ENCODE results near the gene OGDH.
"Not testable (repeated sequence)": the region's sequence is repeated elsewhere in the genome, so short reads cannot be mapped to it uniquely, and the experiment has no call there.

OGDH gene

GRCh38 chr7:44580945-44581878 lies 25.2 kb upstream of the OGDH start:
- peak; percentile 47 for DNase-seq (ENCODE audit: low spot score)

DNA sequence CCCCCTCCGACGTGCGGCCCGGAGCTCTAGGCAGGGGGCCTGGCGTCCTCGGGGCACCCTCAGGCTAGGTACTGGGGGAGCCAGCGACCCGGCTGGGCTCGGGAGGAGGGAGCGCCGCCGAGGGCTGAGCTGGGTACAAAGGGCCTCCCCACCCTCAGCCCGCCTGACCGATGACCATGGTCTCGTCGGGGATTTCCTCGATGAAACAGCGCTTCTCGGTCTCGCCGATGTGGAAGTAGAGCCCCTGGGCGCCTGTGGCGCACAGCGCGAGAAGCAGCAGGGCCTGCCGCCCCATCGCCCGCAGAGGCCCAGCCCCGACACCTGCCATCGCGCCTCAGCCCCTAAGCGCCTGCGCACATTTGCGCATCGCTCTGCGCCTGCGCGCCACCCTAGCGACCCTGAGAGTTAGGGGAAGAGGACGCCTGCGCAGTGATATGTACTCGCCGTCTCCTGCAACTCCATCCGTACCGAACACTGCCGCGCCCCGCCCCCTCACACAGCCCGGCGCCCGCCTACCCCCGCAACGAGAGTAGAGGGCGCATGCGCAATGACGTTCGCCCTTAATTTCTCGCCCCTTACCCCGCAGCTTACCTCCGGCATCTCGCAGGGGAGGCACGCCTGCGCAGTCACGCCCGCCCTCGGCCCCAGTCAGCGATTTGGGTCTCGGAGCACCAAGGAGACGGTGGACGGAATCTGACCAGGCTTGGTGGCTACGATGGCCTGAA lies 24.4 kb upstream of the OGDH start, which contains the start of gene TMED4:
TSS of gene TMED4 (minus strand) at position 353 of the 725 bp plus-strand sequence. CDS start at position 328, 25 bp downstream.
- peak; percentile 100 for DNase-seq (ENCODE audit: low spot score)

DNA sequence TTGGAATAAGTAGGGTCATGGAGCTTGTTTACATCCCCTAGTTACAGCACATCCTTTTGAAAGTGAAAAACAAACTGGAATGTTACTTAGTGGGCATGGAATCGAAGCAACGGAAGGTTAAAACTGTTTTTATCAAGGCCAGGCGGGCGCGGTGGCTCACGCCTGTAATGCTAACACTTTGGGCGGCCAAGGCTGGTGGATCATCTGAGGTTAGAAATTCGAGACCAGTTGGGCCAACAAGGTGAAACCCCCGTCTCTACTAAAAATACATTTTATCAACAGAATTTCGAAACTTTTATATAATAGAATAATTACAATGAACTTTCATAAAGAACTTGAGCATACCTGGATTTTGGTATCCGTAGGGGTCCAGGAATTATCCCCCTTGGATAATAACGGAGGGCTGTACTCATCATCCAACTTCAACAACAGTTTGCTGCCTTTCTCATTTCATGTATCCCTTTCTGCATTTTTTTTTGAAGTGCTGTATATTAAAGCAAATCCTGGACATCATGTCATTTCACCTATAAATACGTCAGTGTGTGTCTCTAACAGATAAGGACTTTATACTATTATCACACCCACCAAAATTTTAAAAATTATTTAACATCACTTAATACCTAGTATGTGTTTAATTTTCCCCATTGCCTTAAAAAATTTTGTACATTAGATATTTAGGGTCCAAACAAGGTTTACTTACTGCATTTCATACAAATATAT lies 23.1 kb upstream of the OGDH start:
- DNase-seq (ENCODE audit: low spot score) = no peak

GRCh38 chr7:44587843-44588711 lies 18.4 kb upstream of the OGDH start:
- peak; percentile 69 for DNase-seq (ENCODE audit: low spot score)

- no peak for DNase-seq (ENCODE audit: low spot score)
Observed at GRCh38 chr7:44590910-44591309, 15.5 kb upstream of the OGDH start.

- no peak for DNase-seq (ENCODE audit: low spot score)
Observed at GRCh38 chr7:44595934-44596635, 10.3 kb upstream of the OGDH start.

GRCh38 chr7:44597181-44597580 lies 9.2 kb upstream of the OGDH start:
- not testable (repeated sequence) for DNase-seq (ENCODE audit: low spot score)

- DNase-seq (ENCODE audit: low spot score) = no peak
Observed at GRCh38 chr7:44599222-44599621, 7.2 kb upstream of the OGDH start.

GRCh38 chr7:44602576-44602910 lies 3.9 kb upstream of the OGDH start:
- no peak for DNase-seq (ENCODE audit: low spot score)

- DNase-seq (ENCODE audit: low spot score) = no peak
Observed at GRCh38 chr7:44603193-44603592, 3.2 kb upstream of the OGDH start.

DNA sequence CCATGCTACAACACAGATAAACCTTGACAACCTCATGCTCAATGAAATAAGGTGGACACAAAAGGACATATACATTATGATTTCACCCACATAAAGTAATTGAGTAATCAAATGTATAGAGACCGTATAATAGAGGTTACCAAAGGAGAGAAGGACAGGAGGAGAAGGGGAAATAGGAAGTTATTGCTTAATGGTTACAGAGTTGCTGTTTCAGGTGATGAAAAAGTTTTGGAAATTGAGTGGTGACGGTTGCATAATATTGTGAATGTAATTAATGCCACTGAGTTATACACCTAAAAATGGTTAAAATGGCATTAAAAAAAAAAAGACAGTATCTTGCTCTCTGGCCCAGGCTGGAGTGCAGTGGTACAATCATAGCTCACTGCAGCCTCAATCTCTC lies 1.5 kb upstream of the OGDH start:
- DNase-seq (ENCODE audit: low spot score) = no peak

DNA sequence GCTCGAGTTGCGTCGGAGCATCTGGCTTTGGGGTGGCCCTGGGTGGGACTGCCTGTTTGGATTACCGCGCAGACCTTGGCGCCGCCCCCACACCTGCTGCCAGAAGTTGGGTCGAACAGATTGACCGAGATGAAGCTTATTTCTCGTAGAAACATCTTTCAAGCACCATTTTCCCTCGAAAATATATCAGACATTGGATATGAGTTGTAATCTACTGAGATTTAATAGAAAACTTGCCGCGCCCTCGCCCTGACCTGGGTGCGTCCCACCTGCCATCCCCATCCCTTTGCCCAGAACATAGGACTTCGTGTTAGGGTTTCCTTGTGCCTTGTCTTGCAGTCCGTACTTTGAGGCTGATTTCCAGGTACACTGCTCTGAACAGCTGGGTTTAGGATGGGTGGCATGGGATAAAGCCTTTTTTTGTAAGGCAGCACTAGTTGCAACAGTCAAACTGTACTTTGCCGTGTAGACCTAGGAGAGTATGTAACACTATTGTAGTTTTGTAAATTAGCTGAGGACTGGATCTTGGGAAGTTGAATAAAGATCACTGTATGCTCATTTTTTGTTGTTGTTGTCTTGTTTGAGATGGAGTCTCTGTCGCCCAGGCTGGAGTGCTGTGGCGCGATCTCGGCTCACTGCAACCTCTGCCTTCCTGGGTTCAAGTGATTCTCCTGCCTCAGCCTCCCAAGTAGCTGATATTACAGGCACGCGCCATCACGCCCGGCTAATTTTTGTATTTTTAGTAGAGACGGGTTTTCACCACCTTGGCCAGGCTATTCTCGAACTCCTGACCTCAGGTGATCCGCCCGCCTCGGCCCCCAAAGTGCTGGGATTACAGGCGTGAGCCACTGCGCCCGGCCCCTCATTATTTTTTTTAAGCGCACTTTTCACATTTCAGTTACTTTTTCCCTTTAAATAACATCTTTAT lies 978 bp downstream of the OGDH start:
- no peak for DNase-seq (ENCODE audit: low spot score)

GRCh38 chr7:44608916-44609648 lies 2.7 kb downstream of the OGDH start:
- peak; percentile 25 for DNase-seq (ENCODE audit: low spot score)

GRCh38 chr7:44609829-44610228 lies 3.4 kb downstream of the OGDH start:
- no peak for DNase-seq (ENCODE audit: low spot score)

GRCh38 chr7:44615149-44615611 lies 8.8 kb downstream of the OGDH start:
- peak; percentile 40 for DNase-seq (ENCODE audit: low spot score)

GRCh38 chr7:44615793-44616192 lies 9.4 kb downstream of the OGDH start:
- DNase-seq (ENCODE audit: low spot score) = no peak

GRCh38 chr7:44616545-44616944 lies 10.1 kb downstream of the OGDH start:
- no peak for DNase-seq (ENCODE audit: low spot score)

DNA sequence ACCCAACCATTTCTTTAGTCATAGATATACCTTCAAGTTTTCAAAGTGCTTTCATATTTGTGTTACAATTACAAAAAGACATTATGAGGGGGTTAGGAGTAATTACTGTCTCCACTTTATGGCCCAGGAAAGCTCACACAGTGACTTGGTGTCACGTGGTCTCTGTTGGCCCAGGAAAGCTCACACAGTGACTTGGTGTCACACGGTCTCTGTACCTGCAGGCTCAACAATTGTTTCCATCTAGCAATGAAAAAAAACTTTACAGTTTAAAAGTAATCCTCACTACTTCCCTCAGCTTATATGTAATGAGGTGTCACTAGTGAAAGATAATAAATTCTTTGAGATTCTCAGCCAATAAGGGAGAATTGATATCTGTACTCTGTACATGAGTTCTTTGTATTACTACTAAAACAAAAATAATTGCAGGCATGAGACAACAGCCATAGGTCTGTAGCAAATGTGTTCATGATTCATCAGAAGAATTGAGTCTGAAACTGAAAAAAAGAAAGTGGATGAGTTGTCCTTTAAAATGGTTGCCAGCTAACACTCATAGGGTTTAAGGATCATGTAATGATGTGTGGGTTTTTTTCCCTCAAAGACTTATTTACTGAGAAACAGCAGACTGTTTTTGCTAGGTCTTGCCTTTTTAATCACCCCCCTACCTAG lies 10.9 kb downstream of the OGDH start:
- no peak for DNase-seq (ENCODE audit: low spot score)

All from CD4-positive, alpha-beta T cell treated with Interleukin-6 at 100 ng/mL for 8 hours (primary cell).